HG02870 (cell line): ENCODE data around the gene NLK.
"Not testable (repeated sequence)": the region's sequence is repeated elsewhere in the genome, so short reads cannot be mapped to it uniquely, and the experiment has no call there.

Experiments used
- ATAC-seq: cut with Tn5 transposase; IDR thresholded peaks from one replicate; pipeline ENCODE4 v1.9.1; 2021; ENCODE audit warnings: mild to moderate bottlenecking, moderate library complexity; ENCODE audit not compliant: unreplicated experiment

The NLK gene

GRCh38 chr17:28145348-28145747 lies 102.9 kb downstream of the NLK start:
- no peak for ATAC-seq

DNA sequence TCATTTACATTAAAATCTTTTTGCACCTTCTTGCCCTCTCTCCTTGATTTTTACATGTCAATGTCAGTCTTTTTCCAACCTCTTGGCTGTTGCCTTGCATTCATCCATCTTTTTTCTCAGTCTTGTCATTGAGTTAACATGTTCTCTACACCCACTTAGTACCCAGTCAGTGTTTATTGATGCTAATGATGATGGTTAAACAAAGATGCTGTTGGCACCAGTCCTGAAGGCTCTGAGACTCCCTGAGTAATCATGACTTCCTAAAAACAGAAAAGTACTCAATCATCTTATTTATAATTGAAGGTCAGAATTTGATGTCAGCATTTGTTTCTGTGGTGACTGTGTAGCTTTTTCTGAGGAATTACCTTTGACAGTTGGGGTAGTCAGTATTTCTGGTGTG lies 104.5 kb downstream of the NLK start:
- ATAC-seq, result no peak

GRCh38 chr17:28151001-28151400 lies 108.5 kb downstream of the NLK start:
- ATAC-seq, result no peak

DNA sequence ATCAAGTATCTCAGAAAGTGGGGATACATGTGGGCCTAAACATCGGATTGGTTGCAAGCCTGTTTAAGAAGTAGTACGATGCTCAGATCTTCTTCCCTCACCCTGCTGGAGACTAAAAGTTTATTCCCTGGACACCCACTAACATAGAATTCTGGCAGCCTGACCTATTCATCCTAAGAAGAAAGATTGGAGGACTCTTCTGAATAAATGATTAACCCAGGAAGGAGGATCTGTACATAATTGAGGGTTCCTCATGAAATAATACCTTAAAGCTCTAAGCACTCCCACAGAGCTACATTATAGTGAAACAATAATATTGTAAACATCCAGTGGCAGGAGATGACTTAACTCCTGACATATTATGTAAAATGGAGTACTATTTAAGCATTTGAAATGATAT lies 111.7 kb downstream of the NLK start:
- ATAC-seq, result no peak

- ATAC-seq, result not testable (repeated sequence)
These were observed 112.9 kb downstream of the NLK start for GRCh38 chr17:28155405-28155804.

DNA sequence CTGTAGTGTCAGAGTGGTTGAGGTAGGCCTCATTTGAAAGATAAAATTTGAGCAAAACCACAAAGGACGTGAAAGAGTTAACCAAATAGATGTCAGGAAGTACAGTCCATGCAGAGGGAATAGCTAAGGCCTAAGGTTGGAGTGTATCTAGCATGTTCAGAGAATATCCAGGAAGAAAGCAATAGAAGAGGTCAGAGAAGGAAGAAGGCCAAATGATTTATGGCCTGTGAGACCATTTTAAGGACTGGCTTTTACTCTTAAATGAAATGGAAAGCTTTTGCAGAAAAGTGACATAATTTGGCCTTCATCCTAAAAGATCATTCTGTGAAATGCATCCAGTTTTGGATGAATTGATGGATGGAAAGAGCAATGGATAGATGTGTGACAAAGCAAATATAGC lies 116.5 kb downstream of the NLK start:
- ATAC-seq, result no peak

DNA sequence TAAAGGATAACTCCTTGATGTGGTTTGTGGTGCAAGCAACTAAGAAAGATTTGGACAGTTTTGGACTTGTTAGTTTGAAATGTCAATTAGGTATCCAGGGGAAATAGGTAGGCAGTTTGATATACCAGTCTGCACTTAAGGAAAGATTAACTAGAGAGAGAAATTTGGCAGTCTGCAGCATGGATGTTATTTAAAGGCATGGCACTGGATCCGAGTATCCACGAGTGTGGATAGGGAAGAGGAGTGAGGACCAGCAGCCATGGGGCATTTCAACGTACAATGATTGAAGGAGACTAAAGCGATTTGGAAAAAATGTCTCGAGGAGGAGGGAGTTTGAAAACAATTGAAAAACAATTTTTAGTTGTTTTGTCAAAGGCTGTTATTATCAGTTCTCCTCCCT lies 117.4 kb downstream of the NLK start:
- ATAC-seq, result no peak

- no peak for ATAC-seq
These were observed 118.1 kb downstream of the NLK start for GRCh38 chr17:28160610-28161009.

DNA sequence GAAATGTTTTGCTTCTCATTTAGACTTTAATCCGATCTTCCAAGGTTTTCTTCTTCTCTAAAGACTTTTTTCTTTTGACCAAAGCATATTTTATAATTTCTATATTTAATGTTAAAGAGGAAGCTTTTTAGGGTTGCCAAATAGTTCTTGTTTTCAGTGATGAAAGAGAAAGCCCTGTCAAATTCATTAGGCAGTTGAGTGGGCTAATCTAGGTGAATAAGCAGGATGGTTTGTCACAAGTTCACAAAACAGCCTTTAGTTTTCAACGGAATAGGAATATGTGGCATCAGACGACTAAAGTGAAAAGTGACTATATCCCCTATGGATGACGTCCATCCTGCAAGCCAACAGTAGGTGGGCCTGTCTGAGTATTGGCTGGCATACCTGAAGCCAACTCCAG lies 118.8 kb downstream of the NLK start:
- no peak for ATAC-seq

DNA sequence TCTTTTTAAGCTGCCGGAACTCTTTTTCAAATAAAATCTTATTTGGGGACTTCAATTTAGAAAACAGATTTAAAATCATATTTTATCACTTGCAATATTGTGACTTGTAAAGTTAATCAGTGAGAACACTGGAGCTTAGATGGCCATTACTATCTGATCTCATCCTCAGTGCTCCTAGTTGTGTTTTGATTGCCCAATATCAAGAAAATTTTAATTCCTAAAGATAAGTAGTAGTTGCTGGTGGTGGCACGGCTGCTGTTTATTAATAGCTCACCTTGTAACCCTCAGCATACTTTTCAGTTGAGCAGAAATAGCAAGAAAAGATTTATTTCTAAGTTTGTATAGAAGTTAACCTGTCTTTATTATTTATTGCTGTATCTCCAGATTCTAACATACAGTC lies 124.0 kb downstream of the NLK start:
- ATAC-seq, result no peak

DNA sequence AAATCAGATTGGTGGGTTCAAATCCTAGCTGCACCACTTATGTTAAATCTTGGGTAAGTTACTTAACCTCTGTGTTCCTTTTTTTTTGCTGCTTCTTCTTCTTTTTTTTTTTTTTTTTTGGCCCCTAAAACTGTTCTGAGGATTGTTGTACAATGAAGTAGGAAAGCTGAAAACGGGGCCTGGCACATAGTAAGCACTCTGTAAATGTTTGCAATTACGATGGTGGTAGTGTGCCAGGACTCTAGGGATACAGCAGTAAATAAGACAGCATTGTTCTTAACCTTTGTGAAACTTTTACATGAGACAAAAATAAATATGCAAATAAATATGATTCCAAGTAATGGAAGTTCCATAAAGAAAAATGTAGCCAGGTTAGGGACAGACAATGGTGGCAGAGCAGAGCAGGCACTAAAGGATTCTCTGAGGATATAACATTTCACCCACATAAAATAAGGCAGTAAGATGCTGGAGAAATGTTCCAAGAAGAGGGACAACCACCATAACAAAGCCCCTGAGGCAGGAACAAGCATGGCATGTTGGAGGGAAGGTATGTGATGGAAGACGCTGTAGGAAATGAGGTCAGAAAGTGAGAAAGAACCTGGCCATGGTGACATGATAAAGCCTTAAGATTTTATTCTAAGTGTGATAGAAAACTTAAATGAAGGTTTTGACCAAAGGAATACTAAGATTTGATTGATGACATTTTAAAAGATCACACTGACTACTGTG lies 127.3 kb downstream of the NLK start:
- no peak for ATAC-seq

GRCh38 chr17:28170771-28171170 lies 128.3 kb downstream of the NLK start:
- ATAC-seq, result no peak

- no peak for ATAC-seq
These were observed 130.6 kb downstream of the NLK start for GRCh38 chr17:28173031-28173561.

GRCh38 chr17:28173801-28174200 lies 131.3 kb downstream of the NLK start:
- no peak for ATAC-seq

GRCh38 chr17:28174352-28175046 lies 132.0 kb downstream of the NLK start:
- no peak for ATAC-seq

- no peak for ATAC-seq
These were observed 134.9 kb downstream of the NLK start for GRCh38 chr17:28177351-28177750.

DNA sequence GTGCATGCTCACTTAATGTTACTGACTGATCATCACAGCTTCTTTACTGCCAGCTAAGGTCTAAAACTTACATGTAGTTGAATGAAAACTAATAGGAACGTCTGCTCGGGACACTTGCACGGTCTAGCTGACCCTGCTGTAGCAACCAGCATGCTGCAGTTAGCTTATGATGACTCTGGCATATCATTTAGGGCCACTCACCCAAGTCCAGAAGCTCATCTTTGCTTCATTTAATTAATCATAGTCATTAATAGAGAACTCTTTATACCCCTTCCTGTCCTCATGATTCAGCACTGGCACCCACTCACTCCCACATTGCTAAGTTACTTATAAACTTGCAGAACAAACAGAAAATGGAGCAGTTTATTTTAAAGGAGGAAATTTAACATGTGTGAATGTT lies 136.3 kb downstream of the NLK start:
- ATAC-seq, result no peak

- ATAC-seq, result no peak
These were observed 138.0 kb downstream of the NLK start for GRCh38 chr17:28180449-28180848.

DNA sequence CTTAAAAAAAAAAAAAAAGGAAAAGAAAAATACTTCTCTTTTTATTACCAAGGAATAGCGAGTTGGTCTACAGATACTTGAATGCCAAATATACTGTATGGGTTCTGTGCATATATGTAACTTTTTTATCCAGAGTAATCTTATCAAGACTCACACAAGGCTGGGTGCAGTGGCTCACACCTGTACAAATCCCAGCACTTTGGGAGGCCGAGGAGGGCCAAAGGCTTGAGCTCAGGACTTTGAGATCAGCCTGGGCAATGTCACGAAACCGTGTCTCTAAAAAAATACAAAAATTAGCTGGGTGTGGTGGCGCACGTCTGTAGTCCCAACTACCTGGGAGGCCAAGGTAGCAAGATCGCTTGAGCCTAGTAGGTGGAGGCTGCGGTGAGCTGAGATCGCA lies 139.1 kb downstream of the NLK start:
- no peak for ATAC-seq

GRCh38 chr17:28182559-28182958 lies 140.1 kb downstream of the NLK start:
- ATAC-seq, result no peak

DNA sequence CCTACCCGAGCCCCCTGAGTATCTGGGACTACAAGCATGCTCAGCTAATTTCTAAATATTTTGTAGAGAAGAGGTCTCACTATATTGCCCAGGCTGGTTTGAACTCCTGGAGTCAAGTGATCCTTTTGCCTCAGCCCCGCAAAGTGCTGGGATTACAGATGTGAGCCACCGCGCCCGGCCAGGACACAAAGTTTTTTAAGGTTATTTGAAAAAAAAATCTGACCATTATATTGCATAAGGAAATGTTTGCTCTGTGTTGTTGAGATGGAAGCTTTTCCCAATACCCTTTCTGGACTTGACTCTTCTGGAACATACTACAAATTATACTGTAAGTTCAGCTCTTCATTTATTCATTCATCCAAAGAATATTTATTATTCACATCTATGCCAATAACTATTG lies 143.2 kb downstream of the NLK start:
- no peak for ATAC-seq

DNA sequence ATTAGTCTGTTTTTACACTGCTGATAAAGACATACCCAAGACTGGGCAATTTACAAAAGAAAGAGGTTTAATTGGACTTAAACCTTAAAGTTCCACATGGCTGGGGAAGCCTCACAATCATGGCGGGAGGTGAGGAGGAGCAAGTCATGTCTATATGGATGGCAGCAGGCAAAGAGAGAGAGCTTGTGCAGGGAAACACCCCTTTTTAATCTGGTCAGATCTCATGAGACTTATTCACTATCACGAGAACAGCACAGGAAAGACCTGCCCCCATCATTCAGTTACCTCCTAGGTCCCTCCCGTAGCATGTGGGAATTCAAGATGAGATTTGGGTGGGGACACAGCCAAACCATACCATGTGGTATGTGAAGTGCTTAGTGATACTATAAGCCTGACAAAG lies 144.0 kb downstream of the NLK start:
- not testable (repeated sequence) for ATAC-seq
